Measurements from ENCODE around the gene GCN1.

GCN1 gene

DNA sequence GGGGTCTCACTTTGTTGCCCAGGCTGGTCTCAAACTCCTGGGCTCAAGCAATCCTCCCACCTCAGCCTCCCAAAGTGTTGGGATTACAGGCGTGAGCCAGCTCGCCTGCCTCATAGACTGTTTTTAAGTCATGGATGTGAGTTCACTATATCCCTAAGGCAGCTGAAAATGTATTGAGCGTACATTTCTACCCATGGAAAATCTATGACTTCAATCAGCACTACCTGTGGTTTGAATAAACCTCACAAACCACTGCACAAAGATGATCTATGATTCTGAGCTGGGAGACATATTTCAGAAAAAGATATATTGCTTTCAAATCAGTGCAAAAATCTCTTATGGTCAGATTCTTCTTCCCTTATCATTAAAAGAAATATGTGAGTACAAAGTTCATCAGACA, 22.5 kb downstream of the GCN1 start:
- no peak for DNase-seq

DNA sequence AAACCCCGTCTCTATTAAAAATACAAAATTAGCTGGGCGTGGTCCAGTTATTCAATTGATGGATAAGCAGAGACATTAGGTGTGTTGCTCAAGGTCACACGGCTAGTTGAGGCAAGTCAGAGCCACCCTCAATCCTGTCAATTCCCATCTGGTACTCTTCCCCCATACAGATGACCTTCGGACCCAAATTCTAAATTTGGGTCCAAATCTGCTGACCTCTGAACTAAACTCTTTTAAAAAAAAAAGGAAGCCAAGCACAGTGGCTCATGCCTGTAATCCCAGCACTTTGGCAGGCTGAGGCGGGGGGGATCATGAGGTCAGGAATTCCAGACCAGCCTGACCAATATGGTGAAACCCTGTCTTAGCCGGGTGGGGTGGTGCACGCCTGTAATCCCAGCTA, 23.9 kb downstream of the GCN1 start:
- no peak for DNase-seq

GRCh38 chr12:120169946-120170345, 24.6 kb downstream of the GCN1 start:
- peak; percentile 10 for DNase-seq

DNA sequence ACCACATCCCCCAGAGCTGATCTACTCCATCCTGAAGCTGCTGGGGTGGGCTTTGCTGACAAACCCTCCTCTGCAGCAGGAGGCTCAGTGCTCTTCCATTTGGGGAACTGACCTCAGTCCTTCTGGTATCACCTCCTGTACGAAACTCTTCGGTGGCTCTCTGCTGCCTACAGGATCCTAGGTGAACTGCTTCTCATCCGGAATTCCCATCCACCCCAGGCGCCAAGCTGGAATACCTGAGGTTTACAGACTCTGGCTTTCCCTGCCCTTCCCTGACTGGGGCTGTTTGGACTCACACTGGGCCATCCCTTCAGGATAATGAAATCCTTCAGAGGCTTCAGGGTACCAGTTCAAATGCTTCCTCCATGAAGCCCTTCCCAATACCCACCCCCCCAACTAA, 26.2 kb downstream of the GCN1 start:
- DNase-seq = no peak

GRCh38 chr12:120167529-120168095, 26.9 kb downstream of the GCN1 start:
- DNase-seq = no peak

DNA sequence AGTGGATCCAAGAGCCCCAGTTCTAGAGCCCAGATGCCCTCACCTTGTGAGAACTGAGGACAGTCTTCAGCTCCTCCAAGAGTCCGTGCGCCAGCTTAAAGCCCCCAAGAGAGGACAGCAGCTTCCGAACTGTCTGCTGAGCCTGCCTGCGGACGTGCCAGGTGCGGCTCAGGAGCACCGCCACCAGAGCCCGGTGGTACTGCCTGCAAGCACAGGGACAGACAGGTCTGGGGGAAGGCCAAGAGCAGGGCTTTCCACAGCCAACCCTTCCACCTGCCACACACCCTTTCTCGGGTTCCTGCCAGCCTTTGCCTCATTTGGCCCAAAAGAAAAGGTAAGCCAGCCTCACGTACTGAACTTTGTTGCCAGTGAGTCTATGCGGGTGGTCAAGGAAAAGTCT, 30.2 kb downstream of the GCN1 start:
- no peak for DNase-seq

DNA sequence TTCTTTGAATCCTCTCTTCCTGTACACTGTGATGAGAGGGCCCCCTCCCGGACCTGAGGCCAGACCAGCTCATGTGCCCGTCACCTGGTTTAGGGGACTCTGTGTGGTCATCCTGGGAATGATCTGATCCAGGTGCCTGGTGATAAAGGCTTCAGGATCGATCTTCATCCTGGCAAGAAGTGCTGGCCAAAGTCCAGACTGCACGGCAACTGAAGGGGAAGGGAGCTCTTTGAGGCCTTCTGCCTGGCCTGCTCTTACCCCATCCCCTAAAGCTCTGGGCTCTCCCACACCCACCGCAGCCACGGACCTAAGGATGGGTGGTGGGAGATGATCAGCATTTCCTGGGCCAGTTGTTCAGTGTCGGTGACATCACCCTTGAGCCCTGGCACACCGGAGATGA, 31.8 kb downstream of the GCN1 start:
- no peak for DNase-seq

GRCh38 chr12:120161852-120162251, 32.7 kb downstream of the GCN1 start:
- DNase-seq = no peak

DNA sequence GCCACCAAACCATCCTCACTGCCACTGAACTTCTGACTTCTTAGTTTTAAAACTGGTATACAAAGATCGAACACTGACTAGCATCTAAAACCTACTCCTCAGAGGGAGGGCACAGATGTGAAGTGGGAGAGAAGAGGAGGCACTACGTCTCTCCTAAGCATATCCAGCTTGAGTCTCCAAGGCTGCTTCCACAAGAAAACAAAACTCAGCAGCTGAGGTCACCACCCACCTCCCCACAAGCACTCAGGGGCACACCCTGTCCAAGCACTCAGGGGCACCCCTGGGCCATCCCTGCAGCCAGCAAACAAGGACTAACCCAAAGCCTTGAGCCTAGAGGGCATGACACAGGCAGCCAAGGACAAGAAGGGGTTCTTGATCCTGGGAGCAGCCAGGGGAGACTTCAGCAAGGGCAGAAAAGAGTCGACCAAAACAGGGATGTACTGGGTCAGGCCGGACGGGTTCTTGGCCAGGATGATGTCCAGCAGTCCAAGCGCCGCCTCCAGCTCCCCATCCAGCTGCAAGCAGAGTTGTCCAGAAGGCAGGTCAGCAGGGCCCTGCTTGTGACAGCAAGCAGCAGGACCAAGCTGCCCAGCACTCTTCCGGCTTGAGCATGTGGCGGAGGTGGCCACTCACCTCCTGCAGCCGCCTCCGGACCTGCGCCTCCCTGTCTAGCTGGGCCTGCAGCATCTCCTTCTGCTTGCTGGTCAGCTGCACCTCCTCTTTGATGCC, 34.8 kb downstream of the GCN1 start:
- no peak for DNase-seq

DNA sequence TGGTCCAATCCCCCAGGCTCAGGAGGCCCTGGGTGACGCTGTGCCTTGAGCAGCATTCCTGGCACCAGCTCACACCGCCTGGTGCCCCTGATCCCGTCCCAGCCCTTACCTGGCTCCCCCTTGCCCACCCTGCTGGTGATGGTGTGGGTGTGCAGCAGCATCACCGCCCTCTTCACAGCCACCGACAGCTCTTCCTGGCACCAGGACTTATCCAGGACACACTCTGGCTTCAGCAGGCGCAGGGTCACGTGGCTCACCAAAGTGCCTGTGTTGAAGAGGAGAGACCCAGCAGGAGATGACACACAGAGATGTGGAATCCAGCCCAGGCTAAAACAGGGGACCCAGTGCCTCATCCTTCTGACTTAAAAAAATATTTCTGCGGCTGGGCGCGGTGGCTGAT, 36.2 kb downstream of the GCN1 start:
- no peak for DNase-seq

DNA sequence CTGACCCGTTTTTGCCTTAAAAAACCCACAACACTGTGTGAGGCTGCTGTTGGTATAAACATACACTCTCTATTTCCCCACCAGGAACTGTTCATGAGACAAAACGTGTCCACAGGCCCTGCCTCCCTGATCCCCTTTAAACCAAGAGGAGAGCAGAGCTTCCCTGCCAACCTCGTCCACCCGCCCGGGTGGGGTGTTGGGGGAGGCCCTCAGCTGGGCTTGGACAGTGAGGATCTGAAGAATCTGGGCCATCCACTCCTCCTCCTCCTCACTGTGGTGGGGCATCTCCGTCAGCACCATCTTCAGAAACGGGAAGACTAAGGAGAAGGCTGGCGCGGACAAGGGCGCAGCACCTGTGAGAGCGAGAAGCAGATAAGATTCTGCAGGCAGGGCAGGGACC, 36.8 kb downstream of the GCN1 start:
- DNase-seq = no peak

GRCh38 chr12:120156315-120157259, 37.9 kb downstream of the GCN1 start:
- no peak for DNase-seq

DNA sequence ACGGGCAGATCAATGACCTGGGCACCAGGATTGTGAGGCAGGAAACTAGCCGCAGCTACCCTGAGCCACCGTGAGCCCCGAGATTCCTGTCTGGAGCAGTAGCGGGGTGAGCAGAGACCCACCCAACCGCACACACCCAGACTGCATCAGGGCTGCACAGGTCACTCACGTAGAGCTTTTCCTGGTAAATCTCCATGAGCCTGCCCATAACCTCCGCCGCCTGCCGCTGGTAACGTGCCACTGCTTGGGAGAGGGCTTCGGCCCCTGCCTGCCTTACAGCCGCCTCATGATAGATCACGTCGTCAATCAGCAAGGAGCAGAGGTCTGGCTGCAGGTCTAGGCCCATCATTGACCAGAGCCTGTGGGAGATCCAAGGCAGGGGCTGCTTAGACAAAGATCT, 39.4 kb downstream of the GCN1 start:
- DNase-seq = no peak

GRCh38 chr12:120150919-120151525, 43.5 kb downstream of the GCN1 start:
- DNase-seq = no peak

DNA sequence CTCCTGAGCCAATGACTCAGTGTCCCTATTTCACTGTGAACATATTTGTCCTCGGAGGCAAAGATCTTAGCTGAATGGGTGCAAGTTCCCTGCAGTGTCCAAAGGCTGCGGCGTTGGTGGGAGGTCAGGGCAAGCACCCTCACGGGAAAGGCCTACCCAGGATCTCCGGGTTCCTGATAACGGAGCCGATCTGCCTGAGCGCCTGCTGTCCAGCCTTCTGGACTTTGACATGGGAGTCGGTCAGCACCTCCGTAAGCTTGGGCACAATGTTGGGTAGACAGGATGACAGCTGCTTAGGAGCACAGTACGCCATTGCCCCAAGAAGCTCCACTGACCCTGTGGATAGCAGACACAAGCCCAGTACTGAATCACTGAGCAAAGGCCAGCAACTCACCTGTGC, 46.5 kb downstream of the GCN1 start:
- DNase-seq = no peak

DNA sequence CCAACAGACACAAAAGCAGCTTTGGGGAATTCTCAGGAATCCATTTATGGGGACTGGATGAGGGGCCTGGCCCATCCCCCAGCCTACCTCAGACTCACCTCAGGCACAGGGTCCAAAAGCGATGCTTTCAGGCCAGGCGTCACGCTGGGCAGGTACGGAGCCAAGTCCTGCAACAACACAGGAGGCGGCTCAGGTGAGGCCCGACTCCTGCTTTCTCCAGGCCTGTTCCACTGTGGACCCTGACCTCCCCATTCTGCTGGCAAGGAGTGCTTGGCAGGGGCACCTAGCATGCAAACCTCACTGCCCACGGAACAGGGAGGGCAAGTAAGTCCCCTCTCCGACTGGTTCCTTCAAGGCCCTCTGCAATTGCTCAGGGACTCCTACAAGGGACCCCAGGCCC, 49.4 kb downstream of the GCN1 start:
- no peak for DNase-seq

DNA sequence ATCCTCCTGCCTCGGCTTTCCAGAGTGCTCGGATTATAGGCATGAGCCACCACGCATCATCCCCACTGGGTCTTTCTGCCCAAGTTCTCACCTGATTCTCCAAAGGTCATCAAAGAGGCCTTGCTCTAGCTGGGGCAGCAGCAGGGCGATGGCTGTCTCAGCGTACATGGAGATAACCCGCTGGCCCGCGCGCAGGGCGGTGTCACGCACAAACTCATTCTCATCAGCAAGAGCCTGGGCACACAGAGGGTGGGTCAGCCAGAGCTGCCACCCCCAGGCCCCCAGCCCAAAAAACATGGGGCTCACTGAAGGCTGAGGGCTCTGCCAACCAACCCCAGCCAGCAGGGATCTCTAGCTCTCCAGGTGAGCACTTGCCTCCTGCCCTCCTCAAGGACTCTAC, 50.3 kb downstream of the GCN1 start:
- no peak for DNase-seq

DNA sequence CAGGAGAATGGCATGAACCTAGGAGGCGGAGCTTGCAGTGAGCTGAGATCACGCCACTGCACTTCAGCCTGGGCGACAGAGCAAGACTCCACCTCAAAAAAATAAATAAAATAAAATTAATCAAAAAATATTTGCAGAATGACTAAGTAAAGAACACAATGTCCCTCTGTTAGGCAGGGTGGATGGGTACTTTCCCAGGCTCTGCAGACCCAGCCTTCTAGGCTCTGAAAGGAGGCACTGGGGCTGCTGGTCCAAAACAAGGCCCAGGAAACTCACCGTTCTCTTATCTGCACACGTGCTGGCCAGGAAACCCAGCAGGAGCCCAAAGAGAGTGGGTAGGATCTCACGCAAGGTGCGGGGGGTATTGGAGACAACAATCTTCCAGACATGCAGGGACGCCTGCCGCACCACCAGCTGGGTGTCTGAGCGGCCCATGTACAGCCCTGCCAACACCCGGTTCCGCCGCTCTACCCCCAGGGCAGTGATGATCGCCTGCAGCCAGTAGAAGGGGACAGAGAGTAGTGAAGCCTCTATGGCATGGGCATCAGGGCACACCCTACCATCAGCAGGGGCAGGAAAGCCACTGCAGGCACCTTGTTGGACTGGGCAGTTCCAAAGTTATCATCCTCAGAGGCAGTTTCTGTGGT, 52.2 kb downstream of the GCN1 start:
- no peak for DNase-seq

DNA sequence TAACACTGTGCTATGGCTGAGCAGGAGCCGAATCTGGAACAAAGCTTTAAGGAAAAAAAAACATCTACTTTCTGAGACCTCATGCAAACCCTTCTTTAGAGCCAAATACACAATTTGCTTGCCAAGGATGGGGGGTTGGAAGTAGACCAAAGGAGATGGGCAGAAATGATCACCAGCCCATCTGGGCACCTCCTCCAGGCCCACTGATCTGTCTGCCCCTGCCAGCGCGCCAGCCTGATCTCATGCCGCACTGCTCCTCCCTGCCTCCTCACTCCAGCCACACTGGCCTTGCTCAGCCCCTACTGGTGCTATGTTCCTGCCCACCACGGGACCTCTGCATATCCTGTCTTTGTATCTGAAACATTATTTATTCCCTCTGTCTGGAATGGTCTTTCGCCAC, 53.2 kb downstream of the GCN1 start:
- DNase-seq = no peak

DNA sequence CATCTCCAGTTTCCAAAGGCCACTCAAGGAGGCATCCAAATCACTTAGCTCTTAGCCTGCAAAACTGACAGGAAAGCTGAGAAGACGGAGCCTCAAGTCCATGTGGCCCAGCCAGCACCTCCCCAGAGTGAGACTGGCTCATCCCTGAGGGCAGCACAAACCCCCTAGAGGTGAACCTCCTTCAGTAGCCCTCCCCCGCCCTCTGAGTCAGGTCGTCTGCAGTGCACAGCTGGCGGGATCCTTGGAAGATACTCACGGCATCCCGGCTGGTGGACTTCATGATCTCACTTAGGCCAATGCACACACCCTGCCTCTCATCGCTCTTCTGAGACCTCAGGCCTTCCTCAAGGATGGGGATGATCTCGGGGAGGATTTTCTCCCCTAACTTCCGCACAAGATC, 53.9 kb downstream of the GCN1 start:
- DNase-seq = no peak

DNA sequence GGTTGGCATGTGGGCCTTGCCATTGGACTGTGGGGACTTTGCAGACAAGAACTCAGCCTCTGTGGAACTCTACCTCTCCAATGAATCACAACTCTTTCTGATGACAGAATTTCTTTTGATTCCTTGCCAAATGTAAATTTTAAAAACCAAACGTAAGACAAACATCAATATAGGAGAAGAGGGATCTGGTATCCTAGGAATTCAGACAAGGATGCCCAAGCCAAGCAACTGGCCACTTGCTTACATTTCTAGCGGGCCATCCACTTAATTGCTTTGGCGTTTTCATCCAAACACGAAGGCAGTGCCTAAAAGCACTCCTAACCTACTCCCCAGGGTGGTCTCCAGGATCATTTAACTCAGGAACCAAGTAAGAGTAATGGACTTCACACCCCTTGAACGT, 54.6 kb downstream of the GCN1 start:
- DNase-seq = peak; percentile 20

- no peak for DNase-seq
Measured at GRCh38 chr12:120138366-120138765, 56.1 kb downstream of the GCN1 start.

DNA sequence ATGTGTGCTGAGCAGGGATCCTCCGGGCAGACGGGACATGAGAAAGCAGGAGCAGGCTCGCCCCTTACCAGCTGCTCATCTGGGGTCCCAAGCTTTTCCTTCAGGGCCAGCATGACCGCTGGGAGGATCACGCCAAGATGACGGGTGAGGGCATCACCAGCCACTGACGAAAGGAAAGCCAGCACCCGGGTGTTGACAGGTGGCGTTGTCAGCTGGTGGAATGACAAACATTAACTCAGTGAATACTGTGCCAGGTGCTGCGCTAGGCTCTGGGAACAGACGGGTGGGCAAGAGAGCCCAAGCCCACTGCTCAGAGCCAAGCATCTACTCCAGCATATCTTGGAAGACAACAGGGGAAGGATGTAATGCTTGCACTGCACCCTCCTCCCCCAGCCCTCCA, 56.7 kb downstream of the GCN1 start:
- DNase-seq = no peak

Data from EL (cell line).